SK-MEL-5 (cell line): Measurements from ENCODE around the gene TMCO2. TPM values are rescaled to one million over a fixed set of nuclear protein-coding genes. Genes with fewer than 3 reads are reported as not detected.

Experiments
- DNase-seq: peaks from one replicate; pipeline ENCODE4 v3.0.0-alpha.2; 2016; ENCODE audit warnings: low read depth, low spot score
- in situ Hi-C: cut with HindIII; loops from 2 replicates; pipeline ENCODE4 v1.10.0; 2016; ENCODE audit warnings: low sequenced_read_pairs, high pct_unique_total_duplicates, low pct_unique_long_range_greater_than_20kb
- total RNA-seq: library from RNA; depleted of rRNA; stranded (reverse); fragments of >200 nt; shearing (Covaris generic); gene quantifications from 2 replicates; pipeline ENCODE4 v1.2.3, GENCODE V29; 2014; rRNA removed

The TMCO2 gene
- total RNA-seq, 1 experiment from 2014 or later, result not detected

DNA sequence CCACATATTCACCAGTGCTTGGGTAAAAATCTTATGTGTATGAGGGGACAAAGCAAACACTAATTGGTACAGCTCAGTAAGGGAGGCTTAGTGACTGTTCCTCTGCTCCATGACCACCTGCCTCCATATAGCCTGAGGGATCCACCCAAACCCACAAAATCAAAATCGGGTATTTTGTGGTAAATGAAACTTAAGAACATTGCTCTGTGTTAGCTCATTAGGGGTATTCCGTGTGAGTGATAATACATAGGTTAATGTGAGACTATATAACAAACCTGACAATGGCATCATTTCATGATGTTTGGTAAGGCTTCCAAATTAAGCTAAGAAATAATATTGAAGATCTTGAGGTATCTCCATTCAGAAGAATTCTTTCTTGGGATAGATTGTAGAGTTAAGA, 43.6 kb downstream of the TMCO2 start:
- DNase-seq, result no peak
- in situ Hi-C loops, result no loop called here

DNA sequence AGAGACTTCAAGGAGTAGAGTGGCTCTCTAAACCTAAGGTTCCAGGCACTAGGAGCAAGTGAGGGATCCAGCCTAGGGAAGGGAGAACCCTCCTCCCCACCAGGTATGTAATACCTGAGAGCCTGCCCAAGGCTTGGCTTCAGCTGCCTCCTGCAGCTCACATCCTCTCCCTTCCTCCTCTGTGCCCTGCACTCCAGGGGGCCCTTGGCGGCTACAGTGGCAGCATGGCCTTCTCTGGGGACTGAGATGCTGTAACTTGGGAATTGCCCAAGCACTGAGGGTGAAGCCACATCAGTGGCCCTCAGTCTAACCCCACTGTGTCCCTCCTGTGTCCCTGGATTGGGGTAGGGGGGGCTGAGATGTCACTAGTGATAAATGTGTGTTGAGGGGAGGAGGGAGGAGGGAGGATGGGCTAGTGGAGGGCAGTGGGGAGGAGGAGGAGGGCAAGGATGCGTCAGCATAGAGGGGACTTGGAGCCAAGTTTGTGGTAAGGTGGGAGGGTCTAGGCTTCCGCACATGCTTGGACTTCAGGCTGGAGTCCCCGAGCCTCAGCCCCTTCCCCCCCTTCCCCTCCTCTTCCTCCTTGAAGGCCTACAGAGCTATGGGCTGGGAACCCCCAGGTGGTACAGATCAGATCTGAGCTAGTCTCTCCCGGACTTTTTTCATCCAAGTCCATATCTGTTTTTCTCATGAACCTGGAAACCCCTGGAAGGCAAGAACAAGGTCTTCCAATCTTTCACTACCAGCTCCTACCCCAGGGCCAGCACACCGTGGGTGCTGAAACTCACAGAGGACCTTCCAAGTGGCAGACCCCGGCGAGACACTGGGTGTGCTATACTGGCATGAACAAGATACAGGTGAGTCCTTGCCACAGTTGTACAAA, 51.9 kb downstream of the TMCO2 start:
- no peak for DNase-seq
- in situ Hi-C loops, result no loop called here

DNA sequence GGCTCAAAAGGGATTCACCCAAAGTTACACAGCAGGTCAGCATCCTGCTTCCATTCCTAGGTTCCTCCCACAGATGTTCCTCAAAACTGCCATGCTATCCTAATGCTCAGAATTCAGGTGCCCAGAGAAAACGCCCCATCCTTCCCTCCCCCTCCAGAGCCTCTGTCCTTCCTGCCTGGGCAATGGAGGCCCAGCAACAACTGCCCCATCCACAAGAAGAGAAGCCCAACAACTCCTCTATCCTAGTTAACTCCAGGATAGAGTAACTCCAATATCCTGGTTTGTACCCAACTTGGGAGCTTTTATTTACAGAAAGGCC, 52.5 kb downstream of the TMCO2 start:
- in situ Hi-C loops, result no loop called here
- DNase-seq, result no peak

DNA sequence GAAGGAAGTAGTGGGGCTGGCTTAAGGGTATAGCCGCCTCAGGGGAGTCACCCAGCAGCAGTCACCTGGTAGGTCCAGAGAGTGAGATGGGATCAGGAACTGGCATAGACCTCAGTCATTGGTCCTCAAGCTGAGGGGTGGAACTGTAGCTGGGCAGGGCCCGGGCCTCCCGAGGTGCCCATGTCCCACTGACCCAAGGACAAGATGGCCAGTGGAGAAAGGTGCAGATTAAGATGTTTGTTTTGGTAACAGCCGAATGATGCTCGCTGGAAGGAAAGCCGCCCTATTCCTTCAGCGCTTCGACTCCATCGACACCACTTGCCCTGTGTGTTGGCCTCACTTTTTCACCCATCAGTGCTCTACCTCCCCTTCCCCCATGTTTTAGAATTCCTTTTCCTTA, 52.9 kb downstream of the TMCO2 start:
- in situ Hi-C loops, result no loop called here
- DNase-seq, result no peak

DNA sequence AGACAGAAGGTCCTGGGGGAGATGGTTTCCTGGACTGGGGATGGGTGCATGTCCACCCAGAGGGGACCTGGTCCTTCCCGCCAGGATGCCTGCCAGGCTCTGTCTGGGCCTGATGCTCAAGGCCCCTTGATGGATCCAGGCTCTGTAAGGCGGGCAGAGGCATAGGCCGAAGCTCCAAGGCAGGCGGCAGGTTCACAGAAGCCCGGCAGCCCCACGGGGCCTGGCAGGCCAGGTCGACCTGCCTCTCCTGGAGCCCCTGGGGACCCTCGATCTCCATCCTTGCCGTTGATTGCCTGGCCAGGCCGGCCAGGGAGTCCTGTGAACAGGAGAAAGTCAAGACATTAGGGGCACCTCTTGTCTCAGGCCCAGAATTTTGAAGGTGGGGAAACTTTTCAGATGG, 53.3 kb downstream of the TMCO2 start:
- DNase-seq, result no peak
- in situ Hi-C loops, result no loop called here

Other genes with a start within 250 kb of the TMCO2 start
- 307 and 314 TPM in 2 replicates for gene CAP1, start 207.2 kb upstream of the TMCO2 start, total RNA-seq
- gene PPT1, start 150.7 kb upstream of the TMCO2 start, total RNA-seq, result 110 and 126 TPM in 2 replicates
- gene RLF, start 86.5 kb upstream of the TMCO2 start, total RNA-seq, result 22.9 and 24.0 TPM in 2 replicates
- gene ZMPSTE24, start 10.3 kb downstream of the TMCO2 start, total RNA-seq, result 56.5 and 57.9 TPM in 2 replicates
- gene COL9A2, start 69.3 kb downstream of the TMCO2 start, total RNA-seq, result 0.53 and 0.63 TPM in 2 replicates
- gene SMAP2, start 125.8 kb downstream of the TMCO2 start, total RNA-seq, result 20.5 and 21.1 TPM in 2 replicates
- gene ZFP69B, start 202.5 kb downstream of the TMCO2 start, total RNA-seq, result 3.3 and 3.4 TPM in 2 replicates
- 4.0 and 5.7 TPM in 2 replicates for gene ZFP69, start 229.4 kb downstream of the TMCO2 start, total RNA-seq